Fibroblast of gingiva (primary cell): ENCODE measurements around the gene SPG11.
"Not testable (repeated sequence)": the region's sequence is repeated elsewhere in the genome, so short reads cannot be mapped to it uniquely, and the experiment has no call there.

Source experiments
- DNase-seq: peaks from one replicate; pipeline ENCODE4 v3.0.0-alpha.2; 2011; ENCODE audit warnings: low read depth

SPG11 gene

DNA sequence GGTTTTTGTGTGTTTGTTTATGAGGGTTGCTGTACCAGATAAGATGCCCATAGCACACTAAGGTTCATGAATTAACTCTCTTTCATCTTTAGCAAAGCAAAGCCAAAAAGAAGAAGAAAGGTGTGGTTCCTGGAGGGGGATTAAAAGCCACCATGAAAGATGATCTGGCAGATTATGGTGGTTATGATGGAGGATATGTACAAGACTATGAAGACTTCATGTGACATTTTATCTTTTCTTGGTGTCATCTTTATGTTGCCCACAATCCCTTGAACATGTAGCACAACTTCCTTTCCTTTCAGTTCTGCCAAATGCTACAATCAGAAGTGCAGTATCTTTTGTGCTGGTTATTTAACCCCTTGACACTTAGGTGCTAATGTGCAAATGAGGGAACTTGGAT, 102.5 kb downstream of the SPG11 start:
- not testable (repeated sequence) for DNase-seq

DNA sequence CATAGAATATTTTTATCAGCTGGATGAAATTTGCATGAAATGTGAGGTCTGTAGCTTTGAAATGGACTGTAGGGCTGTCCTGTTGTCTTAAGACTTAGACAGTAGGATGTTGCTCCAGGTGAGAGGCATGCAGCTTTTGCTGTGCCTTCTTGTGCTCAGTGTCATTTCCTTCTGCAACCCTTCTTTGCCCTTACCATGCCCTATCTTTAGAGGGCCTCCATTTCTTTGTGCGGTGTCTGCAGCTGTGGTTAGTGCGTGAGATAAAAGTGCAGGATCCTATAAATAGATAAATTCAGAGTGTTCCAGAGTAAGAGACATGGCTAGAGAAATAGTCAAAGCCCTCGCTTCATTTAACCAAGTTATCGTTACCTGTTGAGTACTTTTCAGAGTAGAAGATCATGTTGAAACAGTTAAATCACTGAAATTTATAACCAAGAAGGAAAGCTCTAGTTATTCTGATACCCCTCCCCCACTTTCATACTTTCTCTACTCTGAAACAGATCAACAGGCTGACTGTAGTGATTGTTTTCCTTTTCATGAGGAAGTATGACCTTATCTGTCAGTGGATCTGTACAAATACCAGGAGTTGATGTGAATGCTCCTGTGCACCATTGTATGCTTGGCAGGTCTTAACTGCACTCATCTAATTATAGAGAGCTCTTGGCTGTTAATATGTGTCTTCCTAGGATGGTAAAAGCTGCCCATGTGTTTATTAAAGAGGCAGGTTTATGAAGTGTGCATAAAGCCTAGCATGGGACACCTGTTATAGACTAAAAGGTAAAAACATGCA, 108.3 kb downstream of the SPG11 start:
- no peak for DNase-seq

DNA sequence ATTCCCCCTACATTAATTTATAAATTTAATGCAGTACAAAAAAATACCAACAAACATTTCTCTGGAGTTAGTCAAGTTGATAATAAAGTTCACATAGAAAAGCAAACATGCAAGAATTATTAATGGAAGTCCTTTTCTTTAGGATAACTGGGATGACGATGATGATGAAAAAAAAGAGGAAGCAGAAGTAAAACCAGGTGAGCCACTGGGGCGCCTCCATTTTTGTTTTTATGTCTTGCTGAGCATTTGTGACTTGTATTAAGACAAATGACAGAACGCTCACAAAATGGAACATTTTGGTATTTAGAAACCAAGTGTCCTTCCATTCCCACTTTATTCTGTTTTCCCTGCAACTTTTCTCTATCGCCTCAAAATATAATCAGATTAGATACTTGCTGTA, 112.7 kb downstream of the SPG11 start:
- DNase-seq, result no peak

DNA sequence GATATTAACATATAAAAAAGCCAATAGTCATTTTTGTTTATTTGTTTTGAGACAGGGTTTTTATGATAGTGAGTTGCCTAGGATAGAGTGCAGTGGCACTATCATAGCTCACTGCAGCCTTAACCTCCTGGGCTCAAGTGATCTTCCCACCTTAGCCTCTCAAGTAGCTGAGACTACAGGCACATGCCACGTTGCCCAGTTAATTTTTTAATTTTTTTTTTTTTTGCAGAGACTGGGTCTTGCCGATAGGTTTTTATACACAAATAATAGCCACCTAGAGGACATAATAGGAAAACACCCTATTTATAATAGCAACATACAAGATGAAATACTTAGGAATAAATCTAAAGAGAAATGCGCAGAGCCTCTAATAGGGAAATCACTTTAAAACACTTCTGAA, 113.2 kb downstream of the SPG11 start:
- peak; percentile 45 for DNase-seq

DNA sequence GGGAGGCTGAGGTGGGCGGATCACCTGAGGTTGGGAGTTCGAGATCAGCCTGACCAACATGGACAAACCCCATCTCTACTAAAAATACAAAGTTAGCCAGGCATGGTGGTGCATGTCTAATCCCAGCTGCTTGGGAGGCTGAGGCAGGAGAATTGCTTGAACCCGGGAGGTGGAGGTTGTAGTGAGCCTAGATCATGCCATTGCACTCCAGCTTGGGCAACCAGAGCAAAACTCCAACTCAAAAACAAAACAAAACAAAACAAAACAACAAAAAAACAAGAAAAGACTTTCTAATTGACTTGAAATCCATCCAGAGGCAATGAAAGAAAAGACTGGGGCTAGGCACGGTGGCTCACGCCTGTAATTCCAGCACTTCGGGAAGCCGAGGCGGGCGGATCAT, 114.3 kb downstream of the SPG11 start:
- not testable (repeated sequence) for DNase-seq

DNA sequence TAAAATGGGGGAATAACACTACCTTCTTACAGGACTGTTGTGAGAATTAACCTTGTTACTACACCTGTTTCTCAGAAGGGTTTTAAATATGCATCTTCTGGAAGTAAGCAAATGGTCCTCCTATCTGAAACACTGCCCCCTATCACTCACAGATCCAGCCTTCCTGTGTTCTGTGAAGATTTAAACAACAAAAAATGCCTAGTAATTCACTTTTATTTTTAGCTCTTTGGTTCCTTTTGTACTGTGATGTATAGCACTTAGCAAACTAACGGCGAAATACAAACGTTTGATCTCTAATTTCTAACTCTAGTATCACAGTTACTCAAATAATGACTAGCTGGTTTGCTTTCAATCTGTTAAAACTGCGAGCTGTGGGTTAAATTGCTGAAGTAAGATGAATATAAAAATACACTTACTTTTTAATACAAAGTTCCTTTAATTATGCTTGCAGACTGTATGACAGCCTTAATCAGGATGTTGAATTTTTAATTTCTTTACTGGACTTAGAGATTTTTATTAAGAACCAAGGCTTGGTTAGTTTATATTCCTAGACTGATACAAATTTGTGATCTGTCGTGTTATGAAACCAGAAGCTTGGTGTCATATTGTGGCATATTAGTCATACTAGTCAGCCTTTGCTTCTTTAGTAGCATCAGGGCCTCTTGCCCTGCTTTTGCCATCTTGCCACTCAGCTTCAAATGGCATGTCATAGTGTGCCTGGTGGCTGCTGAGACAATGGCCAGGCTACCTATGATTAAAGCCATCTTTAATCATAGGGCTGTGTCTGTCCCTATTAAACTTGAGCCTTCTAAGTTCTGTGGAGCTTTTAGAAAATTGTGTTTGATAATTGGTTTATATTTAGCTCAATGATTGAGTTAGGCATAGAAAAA, 117.3 kb downstream of the SPG11 start:
- DNase-seq, result peak; percentile 55

DNA sequence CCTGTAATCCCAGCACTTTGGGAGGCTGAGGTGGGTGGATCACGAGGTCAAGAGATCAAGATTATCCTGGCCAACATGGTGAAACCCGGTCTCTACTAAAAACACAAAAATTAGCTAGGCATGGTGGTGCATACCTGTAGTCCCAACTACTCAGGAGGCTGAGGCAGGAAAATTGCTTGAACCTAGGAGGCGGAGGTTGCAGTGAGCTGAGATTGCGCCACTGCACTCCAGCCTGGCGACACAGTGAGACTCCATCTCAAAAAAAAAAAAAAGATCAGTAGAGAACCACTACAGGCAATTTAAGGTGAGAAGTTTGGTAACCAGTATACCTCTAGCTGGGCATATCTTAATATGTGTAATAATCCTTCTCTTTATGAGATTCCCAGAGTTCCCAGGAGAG, 118.7 kb downstream of the SPG11 start:
- DNase-seq, result not testable (repeated sequence)

DNA sequence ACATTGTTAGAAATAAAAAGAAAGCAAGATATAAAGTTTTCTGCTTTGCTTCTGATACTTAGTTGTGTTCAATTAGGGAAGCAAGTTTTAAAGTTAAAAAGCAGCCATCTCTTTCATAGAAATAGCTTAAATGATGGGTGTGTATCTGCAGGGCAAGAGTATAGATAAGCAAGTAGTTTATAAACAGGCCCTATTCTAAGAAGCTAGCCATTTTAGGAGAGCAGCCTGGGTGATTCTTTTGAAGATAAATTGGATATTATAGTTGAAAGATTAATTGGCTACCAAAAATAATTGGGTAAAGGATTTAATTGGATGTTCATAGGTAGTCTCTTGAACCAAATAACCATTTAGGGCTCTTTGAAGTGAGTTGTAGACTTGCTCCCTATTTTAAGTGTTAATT, 120.9 kb downstream of the SPG11 start:
- no peak for DNase-seq

DNA sequence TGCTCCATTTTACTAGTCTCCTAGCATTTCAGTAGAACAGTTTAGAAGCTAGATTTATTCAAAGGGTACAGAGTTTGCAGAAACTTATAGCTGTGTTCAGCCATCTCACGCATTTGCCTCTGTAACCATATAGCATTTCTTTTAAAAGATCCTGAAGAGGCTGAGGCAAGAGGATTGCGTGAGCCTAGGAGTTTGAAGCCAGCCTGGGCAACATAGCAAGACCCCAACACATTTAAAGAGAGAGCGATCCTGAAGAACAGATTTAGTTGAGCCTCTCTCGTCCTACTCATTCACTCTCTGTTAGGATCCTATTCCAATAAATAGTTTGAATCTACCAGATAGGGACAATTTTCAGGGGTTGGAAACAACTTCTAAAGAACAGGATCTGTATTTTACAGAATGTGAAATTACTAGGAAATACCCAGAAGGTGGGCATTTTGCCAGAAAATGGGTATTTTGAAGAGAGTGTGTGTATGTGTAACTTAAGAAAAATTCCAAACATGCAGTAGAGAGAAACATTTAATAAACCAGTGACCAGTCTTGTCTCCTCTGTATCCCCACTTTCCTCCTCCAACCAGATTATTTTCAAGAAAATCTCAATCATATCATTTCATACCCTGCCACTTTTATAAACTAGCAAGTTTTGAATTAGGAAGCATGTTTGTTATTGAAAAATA, 122.0 kb downstream of the SPG11 start:
- DNase-seq, result peak; percentile 80

DNA sequence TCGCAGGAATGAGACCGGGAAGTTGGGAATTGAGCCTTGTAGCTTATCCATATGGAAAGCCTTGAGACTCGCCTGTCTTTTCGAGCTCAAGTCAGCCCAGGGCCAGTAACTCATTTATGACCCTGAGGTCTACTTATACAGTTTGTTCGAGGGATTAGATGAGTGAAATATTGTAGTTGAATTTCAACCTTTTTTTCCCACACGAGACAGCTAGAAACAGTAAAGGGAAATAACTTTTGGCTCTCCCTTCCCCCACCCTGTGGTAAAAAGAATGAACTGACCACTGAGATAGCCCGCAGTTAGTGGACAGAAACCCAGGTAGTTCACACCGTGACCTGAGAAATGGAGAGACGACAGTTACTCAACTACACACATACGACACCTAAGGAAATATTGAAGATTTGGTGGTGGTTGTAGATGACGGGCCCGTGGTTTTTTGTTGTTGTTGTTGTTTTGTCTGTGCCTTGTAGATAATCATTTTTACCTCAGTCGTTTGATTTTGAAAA, 125.7 kb downstream of the SPG11 start:
- no peak for DNase-seq

DNA sequence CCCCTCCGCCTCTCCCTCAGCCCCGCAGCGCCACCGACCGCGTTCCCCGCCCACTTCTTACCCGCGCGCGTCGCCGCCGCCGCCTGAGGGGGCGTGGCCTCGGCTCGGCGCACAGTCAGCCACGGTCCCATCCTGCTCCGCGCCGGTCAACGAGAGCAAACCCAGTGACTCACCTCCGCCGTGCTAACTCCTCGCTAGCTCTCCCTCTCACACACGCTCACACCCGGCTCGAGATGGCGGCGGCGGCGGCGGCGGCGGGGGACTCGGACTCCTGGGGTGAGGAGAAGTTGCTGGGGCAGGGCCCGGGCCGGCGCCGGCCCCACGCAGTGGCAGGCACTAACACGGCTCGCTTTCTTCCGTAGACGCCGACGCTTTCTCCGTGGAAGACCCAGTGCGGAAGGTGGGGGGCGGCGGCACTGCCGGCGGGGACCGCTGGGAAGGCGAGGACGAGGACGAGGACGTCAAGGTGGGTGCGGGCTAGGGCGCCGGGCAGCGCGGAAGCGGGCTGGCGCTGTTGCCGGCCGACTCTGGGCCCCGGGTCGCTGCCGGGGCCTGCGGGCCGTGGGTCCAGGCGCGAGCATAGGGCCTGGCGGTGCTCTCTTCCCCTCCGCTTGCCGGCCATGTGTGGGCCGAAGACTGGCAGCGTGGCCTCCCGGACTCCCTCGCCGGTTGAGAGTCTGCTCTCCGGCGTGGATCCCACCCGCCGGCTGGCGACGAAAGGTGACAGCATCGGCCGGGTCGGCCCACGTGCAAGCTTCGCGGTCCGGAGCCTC, 126.3 kb downstream of the SPG11 start, which contains the start of gene EIF3J:
Gene EIF3J, plus strand, starts transcription at position 186 of the 773 bp plus-strand sequence. Its CDS starts 48 bp downstream, at position 234.
- peak; percentile 97 for DNase-seq

DNA sequence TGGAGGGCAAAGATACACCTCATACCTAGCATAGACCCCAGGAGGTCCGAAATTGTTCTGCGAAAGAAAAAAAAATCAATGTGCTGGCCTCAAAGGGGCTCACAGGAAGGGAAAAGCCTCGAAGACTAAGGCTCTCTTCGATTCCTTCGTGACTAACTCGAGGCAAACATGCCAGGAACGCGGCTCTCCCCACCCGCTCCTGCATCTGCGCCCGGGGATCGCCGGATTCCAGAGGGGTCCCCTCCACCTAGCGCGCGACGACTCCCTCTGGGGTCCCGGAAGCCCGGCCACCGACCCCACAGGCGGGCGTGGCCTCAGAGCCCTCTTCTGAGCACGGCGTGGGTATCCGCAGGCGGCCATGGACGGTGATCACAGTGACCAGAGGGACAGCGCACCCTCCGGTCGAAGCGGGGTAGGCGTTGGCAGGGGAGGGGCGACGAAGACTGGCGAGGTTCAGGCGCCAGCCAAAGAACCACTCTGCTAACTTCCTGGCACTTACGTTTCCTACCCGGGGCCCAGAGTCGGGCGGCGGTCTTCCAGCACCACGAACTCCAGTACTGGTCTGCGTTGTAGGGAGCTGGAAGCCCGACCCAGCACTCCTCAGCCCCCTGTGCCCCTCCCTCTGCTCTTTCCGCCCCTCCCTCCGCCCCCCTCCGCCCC, 127.0 kb downstream of the SPG11 start:
- DNase-seq, result no peak

DNA sequence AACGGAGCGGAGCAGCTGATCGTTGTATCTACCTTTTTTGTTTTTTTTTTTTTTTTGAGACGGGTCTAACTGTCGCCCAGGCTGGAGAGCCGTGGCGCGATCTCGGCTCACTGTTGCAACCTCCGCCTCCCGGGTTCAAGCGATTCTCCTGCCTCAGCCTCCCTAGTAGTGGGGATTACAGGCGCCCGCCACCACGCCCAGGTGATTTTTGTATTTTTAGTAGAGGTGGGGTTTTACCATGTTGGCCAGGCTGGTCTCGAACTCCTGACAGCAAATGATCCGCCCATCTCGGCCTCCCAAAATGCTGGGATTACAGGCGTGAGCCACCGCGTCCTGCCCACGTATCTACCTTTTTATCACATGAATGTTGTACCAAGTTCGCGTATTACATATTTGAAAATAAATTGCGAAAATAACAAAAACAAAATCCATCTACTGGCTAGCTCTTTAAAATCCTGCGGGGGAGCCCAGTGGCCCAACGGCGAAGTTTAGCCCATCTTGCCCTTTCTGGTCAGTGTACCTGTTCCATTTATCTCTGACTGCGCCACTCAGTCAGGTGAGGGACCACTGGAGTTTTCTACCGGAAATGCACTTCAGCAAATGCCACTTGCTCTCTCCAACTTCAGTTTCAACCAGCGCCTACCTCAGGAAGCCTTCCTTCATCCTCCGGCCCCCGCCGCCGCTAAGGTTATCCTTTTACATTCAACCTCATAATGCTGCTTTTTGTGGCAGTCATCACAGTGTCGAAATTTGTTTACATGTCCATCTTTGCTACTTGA, 127.8 kb downstream of the SPG11 start:
- peak; percentile 5 for DNase-seq

DNA sequence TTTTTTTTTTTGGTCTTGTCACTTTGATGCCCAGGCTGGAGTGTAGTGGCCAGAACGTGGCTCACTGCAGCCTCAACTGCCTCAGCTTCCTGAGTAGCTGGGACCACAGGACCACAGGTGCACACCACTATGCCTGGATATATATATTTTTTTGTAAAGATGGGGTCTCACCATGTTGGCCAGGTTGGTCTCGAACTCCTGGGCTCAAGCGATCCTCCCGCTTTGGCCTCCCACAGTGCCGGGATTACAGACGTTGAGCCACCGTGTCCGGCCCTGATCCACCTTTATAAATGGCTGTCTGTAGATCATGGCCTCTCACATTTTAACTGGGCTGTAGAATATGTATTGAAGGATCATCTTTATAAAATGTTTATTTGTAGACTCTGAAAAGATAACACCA, 128.4 kb downstream of the SPG11 start:
- DNase-seq, result no peak

DNA sequence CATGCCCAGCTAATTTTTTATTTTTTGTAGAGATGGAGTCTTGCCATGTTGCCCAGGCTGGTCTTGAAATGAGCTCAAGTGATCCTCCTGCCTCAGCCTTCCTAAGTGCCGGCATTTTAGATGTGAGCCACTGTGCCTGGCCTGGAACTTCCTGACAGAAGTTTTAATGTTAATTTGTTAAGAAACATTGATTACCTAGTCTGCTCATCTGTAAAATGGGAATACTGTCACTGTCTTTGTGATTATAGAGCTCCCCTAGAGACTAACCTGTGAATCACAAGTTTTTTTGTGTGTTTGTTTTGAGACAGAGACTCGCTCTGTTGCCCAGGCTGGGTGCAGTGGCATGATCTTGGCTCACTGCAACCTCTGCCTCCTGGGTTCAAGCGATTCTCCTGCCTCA, 130.8 kb downstream of the SPG11 start:
- no peak for DNase-seq

DNA sequence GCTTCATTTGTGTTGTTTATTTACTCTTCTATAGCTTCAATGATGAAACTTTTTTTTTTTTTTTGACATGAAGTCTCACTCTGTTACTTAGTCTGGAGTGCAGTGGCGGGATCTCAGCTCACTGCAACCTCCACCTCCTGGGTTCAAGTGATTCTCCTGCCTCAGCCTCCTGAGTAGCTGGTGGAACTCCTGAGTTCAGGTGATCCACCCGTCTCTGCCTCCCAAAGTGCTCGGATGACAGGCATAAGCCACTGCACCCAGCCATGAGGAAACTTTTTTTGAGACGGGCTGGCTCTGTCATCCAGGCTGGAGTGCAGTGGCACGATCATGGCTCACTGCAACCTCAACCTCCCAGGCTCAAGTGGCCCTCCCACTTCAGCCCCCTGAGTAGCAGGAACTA, 131.2 kb downstream of the SPG11 start:
- not testable (repeated sequence) for DNase-seq

DNA sequence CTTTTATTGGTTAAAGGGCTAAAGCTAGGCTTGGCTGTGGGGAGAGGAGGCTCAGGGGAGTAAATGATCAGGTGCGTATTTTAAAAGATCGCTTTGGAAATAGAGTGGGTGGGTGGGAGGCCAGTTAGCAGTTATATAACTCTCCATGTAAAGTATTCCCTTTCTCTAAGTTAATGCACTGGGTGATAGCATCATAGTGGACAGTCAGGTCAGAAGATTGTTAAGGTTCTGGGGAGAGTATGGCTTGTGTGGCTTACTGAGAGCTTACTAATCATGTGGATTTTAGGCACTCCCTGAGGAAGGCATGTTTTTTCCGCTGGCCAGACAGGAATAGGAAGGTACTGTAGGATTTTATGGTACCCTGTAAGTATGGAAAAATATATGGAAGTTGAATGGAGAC, 132.8 kb downstream of the SPG11 start:
- DNase-seq, result no peak

DNA sequence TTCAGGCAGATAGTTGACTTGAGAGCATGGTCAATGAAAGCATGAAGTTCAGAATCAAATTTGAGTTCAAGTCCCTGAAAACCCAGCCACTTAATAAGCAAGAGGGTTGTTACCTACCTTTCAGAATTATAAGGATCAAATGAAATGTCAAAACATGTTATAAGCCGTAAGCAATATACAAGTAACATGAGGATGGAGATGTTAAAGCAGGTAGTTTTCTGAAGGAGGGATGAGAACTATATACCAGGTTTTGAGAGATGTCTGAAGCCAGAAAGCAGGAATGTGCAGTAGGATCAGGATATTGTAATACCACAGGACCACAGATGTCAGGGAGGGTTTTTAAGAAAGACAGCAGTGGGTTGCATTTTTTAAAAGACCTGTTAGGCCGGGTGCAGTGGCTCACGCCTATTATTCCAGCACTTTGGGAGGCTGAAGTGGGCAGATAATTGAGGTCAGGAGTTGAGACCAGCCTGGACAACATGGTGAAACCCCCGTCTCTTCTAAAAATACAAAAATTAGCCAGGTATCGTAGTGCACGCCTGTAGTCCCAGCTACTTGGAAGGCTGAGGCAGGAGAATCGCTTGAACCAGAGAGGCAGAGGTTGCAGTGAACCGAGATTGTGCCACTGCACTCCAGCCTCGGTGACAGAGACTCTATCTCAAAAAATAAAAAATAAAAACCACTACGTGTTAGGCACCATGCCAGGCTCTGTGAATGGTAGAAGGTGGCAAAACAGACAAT, 133.4 kb downstream of the SPG11 start:
- no peak for DNase-seq

DNA sequence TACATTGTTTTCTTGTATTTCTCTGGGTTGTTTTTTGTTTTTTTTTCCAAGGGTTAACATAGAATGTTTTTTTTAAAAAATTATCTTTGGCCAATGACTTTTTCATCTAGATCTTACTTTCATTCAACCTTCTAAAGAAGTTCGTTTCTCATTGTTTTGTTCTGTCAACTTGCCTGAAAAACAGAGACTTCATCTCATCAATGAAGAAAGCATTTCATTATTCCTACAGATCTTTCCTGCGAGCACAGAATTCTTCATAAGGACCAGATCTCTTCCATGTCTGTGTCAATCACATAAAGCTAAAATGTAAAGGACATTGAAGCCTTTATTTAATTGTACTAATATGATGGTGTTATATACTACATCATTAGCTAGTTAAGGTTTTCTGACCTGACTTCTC, 136.2 kb downstream of the SPG11 start:
- DNase-seq, result no peak
